Natural killer cell (primary cell): ENCODE results near the gene PDK2. TPM values are rescaled to one million over a fixed set of nuclear protein-coding genes. Genes with fewer than 3 reads are reported as not detected.

Experiments used
- ATAC-seq, 3 donors: fragments of 150-1000 bp in 2 of 3; fragments of 200-7000 bp in 1 of 3; cut with Tn5 transposase; 1 replicate in 1 of 3; 2 replicates in 2 of 3; pipeline ENCODE4 v1.10.0; 2021; ENCODE audit warnings: mild to moderate bottlenecking in 2 of 3, moderate library complexity in 2 of 3
- DNase-seq, 2 donors: peaks; one replicate each; pipeline versions ENCODE4 v3.0.0 to v3.0.0-alpha.2; 2013 to 2021; ENCODE audit warnings: mixed read lengths in 1 of 2
- H3K27ac ChIP-seq: one replicate; pipeline ENCODE4 v1.5.1; 2013; ENCODE audit warnings: mild to moderate bottlenecking, low read length
- H3K27me3 ChIP-seq: one replicate; pipeline ENCODE4 v1.6.1; 2013; ENCODE audit warnings: low read length; ENCODE audit not compliant: control insufficient read depth, insufficient read depth
- H3K36me3 ChIP-seq: one replicate; pipeline ENCODE4 v1.6.1; 2013; ENCODE audit warnings: low read length; ENCODE audit not compliant: control insufficient read depth, insufficient read depth
- H3K4me1 ChIP-seq: one replicate; pipeline ENCODE4 v1.6.1; 2013; ENCODE audit warnings: low read length; ENCODE audit not compliant: control insufficient read depth, insufficient read depth
- H3K4me3 ChIP-seq: one replicate; pipeline ENCODE4 v1.5.1; 2013; ENCODE audit warnings: low read length
- H3K9me3 ChIP-seq: one replicate; pipeline ENCODE4 v1.6.1; 2013; ENCODE audit warnings: low read length; ENCODE audit not compliant: control insufficient read depth, insufficient read depth
- H3K27ac Mint-ChIP-seq, 2 donors: one replicate each; pipeline ENCODE4 v1.8.0; 2022; ENCODE audit warnings: mild to moderate bottlenecking in 2 of 2, mixed read lengths in 2 of 2, moderate library complexity in 1 of 2
- H3K27me3 Mint-ChIP-seq, 2 donors: one replicate each; pipeline ENCODE4 v1.8.0; 2022; ENCODE audit warnings: low read depth in 2 of 2, mixed read lengths in 2 of 2
- H3K36me3 Mint-ChIP-seq: one replicate; pipeline ENCODE4 v1.8.0; 2022; ENCODE audit warnings: mixed read lengths
- H3K4me1 Mint-ChIP-seq, 2 donors: one replicate each; pipeline ENCODE4 v1.8.0; 2022; ENCODE audit warnings: mixed read lengths in 2 of 2
- H3K4me3 Mint-ChIP-seq: one replicate; pipeline ENCODE4 v1.8.0; 2022; ENCODE audit warnings: mild to moderate bottlenecking, moderate library complexity, mixed read lengths
- H3K9me3 Mint-ChIP-seq, 2 donors: one replicate each; pipeline ENCODE4 v1.8.0; 2022; ENCODE audit warnings: mixed read lengths in 2 of 2
- CTCF ChIP-seq: fragments of 200-600 bp; IDR thresholded peaks from one replicate; pipeline ENCODE4 v1.8.0; 2022; ENCODE audit warnings: antibody characterized with exemption
- WGBS: methylation state at CpG from one replicate; pipeline ENCODE4 v1.1.7; 2013; ENCODE audit warnings: missing lambda C conversion rate; ENCODE audit not compliant: insufficient coverage; 5-methylcytosine and 5-hydroxymethylcytosine counted together
- intact Hi-C: fragments of 100-400 bp; cut with micrococcal nuclease; formaldehyde crosslinking; loops from one replicate; pipeline ENCODE4 v1.14.2; 2022
- total RNA-seq, 4 donors: library from RNA; stranded (reverse); fragments of 120-200 nt in 1 of 4; gene quantifications; one replicate each; pipeline versions ENCODE4 v1.2.3 to v1.2.4, GENCODE V29; 2013 to 2022

The PDK2 gene
- total RNA-seq, 3 donors from 2014 or later (not counting 1 experiment from before 2014, with no cell fraction given), result 23.2 to 32.9 (median 23.6) TPM

- Histone ChIP-seq H3K9me3 (no peaks in the 10 kb centered on the region), H3K36me3 (no peaks in the 10 kb centered on the region), H3K27me3 (no peaks in the 10 kb centered on the region), H3K27ac (no peak overlapping the region), H3K4me1 (no peaks in the 10 kb centered on the region), H3K4me3 (no peak overlapping the region)
- H3K27me3 Mint-ChIP-seq, result peaks cover 0 to 20% of the 10 kb centered on the region in 2 donors
- no peaks in the 10 kb centered on the region for H3K4me1 Mint-ChIP-seq
- ATAC-seq (no peak), DNase-seq (no peak)
- H3K36me3 Mint-ChIP-seq, result no peaks in the 10 kb centered on the region
- H3K4me3 Mint-ChIP-seq, result no peak overlapping the region
- 72% methylated on average over 39 of the region's 39 CpGs for WGBS
- intact Hi-C loops, result no loop called here
- TF ChIP-seq CTCF, result no peak
- no peak overlapping the region for H3K27ac Mint-ChIP-seq
- no peaks in the 10 kb centered on the region for H3K9me3 Mint-ChIP-seq
Measured at GRCh38 chr17:50076591-50077235, 18.4 kb upstream of the PDK2 start.

DNA sequence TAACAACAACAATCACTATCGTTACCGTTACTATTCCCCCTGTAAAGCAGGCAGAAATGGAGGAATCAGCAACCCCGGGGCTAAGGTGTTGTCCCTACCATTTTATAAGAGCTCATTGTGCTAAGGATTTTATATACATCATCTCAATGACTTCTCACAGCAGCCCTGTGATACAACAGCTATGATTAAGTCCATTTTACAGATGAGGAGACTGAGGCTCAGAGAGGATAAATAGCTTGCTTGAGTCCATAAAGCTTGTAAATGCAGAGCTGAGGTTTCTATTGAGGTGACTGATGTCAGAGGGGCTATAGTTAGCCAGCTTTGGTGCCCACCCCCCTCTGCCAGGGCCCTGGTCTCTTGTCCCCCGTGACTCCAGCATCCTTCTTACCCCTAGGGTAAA, 16.7 kb upstream of the PDK2 start:
- Mint-ChIP-seq H3K4me1 (no peaks in the 10 kb centered on the region), H3K36me3 (no peaks in the 10 kb centered on the region), H3K9me3 (no peaks in the 10 kb centered on the region), H3K4me3 (no peak overlapping the region), H3K27me3 (peaks cover 0 to 20% of the 10 kb centered on the region in 2 donors), H3K27ac (no peak overlapping the region)
- Histone ChIP-seq H3K4me3 (no peak overlapping the region), H3K27me3 (no peaks in the 10 kb centered on the region), H3K9me3 (no peaks in the 10 kb centered on the region), H3K27ac (no peak overlapping the region), H3K36me3 (no peaks in the 10 kb centered on the region), H3K4me1 (no peaks in the 10 kb centered on the region)
- intact Hi-C loops, result no loop called here
- WGBS, result 87% methylated on average over 3 of the region's 4 CpGs
- no peak for TF ChIP-seq CTCF
- DNase-seq (no peak), ATAC-seq (no peak)

GRCh38 chr17:50079334-50080095, 15.6 kb upstream of the PDK2 start:
- Histone ChIP-seq H3K27ac (no peak overlapping the region), H3K4me3 (no peak overlapping the region), H3K36me3 (no peaks in the 10 kb centered on the region), H3K4me1 (no peaks in the 10 kb centered on the region), H3K27me3 (no peaks in the 10 kb centered on the region), H3K9me3 (no peaks in the 10 kb centered on the region)
- H3K9me3 Mint-ChIP-seq, result no peaks in the 10 kb centered on the region
- H3K4me3 Mint-ChIP-seq, result no peak overlapping the region
- intact Hi-C loops, result no loop called here
- no peak for TF ChIP-seq CTCF
- DNase-seq (peak in 1 of 2 donors; percentile 41), ATAC-seq (no peak)
- H3K27ac Mint-ChIP-seq, result no peak overlapping the region
- no peaks in the 10 kb centered on the region for H3K4me1 Mint-ChIP-seq
- WGBS, result 89% methylated on average over 12 of the region's 12 CpGs
- H3K27me3 Mint-ChIP-seq, result peaks cover 0 to 20% of the 10 kb centered on the region in 2 donors
- H3K36me3 Mint-ChIP-seq, result no peaks in the 10 kb centered on the region
